ENCODE results near the gene LRRC37A3. TPM values are rescaled to one million over a fixed set of nuclear protein-coding genes. Genes with fewer than 3 reads are reported as not detected.

The LRRC37A3 gene
- total RNA-seq, 1 donor from 2014 or later: 16.4 TPM

Other genes with a start within 250 kb of the LRRC37A3 start
- gene GNA13, start 137.3 kb upstream of the LRRC37A3 start, total RNA-seq: 63.6 and 65.2 TPM in 2 replicates
- 8.6 and 9.4 TPM in 2 replicates for gene RGS9, start 217.9 kb upstream of the LRRC37A3 start, total RNA-seq

Data from astrocyte (in vitro differentiated cells and primary cell).